ENCODE results near the gene PRIMPOL.
A peak's percentile ranks its signal among the peaks of the same experiment; 100 is the strongest.
"Not testable (repeated sequence)": the region's sequence is repeated elsewhere in the genome, so short reads cannot be mapped to it uniquely, and the experiment has no call there.

The PRIMPOL gene

DNA sequence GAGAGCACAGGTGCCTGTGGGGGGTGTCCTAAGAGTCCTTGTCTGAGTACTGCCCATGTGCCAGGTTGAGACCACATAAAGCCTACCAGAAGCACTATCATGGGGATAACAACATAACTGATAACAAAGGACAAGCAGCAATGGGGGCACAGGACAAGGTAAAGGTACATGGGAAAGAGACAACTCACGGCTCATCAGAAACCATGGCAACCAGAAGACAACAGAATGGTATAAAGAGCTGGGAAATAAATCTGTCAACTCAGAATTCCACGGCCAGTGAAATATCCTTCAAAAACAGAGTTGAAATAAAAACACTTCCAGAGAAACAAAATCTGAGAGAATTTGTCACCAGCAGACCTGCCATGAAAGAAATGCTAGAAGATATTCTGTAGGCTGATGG lies 64.3 kb downstream of the PRIMPOL start:
- DNase-seq (ENCODE audit: low spot score) = no peak

DNA sequence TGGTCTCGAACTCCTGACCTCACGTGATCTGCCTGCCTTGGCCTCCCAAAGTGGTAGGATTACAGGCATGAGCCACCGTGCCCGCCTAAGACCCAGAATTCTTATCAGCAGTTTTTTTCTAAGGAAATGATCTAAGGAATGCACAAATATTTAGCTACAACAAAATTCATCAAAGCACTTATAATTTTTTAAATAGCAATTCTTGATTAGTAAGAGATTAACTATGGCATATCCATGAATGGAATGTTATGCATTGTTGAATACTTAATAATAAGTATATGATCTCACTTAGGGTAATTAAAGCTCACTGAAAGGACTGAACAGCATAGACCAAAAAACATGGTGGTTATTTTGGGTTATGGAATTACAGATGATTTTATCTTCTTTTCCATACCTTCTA lies 66.0 kb downstream of the PRIMPOL start:
- no peak for DNase-seq (ENCODE audit: low spot score)

DNA sequence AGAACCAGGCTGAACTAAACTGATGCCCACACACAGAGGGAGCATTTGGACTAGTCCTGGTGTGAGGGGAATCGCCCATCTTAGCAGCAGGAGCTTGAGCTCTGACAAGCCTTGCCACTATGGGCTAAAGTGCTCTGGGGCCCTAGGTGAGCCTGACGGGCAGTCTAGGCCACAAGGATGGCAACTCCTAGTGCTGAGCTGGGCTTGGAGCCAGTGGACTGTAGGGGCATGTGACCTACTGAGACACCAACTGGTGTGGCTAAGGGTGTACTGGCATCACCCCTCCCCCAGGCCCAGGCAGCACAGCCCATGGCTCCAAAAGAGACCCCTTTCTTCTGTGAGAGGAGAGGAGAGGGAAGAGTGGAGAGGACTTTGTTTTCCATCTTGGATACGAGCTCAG lies 69.9 kb downstream of the PRIMPOL start:
- no peak for DNase-seq (ENCODE audit: low spot score)

DNA sequence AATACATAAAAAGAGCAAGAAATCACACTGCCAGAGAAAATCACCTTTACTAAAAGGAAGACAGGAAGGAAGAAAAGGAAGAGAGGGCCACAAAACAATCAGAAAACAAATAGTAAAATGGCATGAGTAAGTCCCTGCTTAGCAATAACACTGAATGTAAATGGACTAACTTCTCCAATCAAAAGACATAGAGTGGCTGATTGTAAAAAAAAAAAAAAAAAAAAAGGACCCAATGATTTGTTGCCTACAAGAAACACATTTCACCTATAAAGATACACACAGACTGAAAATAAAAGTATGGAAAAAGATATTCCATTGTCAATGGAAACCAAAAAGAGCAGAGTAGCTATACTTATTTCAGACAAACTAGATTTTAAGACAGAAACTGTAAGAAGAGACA lies 71.7 kb downstream of the PRIMPOL start:
- DNase-seq (ENCODE audit: low spot score) = no peak

DNA sequence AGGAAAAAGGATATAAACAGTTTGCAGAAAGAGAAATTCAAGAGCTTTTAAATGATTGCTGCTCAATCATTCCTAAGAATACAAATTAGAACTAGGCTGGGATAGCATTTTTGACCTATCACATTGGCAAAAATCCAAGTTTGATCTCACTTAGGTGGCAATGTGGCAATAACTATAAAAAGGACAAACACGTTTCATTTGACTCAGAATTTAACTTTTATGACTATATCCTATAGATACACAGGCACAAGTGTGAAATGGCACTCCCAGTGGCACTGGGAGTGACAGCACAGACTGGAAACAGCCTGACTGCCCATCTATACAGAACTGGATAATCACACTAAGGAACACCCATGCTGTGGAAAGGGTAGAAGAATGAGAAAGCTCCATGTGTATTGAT lies 73.3 kb downstream of the PRIMPOL start:
- peak; percentile 57 for DNase-seq (ENCODE audit: low spot score)

DNA sequence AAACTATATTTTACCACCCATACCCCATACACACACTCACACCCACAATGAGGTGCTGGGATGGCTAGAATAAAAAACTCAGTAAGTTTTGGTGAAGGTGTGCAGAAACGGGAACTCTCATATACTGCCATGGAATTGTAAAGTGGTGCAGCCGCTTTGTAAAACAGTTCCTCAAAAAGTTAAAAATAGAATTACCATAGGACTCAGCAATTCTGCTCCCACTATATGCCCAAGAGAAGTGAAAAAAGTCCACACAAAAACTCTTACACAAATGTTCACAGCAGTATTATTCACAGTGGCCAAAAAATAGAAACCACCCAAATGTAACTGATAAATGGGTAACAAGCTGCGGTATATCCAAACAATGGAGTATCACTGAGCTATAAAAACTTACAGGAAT lies 77.9 kb downstream of the PRIMPOL start:
- no peak for DNase-seq (ENCODE audit: low spot score)

DNA sequence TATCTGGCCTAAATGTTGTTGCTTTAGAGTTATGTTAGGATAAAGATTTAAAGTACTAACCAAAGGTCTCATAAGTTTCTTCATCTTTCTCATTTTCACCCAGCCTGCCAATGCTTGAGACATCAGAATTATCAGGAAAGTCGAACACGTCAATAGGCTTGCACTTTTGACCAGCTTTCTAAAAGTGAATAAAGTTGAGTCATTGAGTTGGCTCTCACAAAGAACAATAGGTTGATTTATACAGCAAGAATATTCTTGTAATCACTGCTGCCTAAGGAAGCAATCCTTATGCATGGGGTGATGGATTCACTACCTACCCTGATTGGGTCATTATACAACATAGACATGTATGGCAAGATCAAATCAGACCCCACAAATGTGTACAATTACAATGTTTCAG lies 79.3 kb downstream of the PRIMPOL start:
- DNase-seq (ENCODE audit: low spot score) = no peak

DNA sequence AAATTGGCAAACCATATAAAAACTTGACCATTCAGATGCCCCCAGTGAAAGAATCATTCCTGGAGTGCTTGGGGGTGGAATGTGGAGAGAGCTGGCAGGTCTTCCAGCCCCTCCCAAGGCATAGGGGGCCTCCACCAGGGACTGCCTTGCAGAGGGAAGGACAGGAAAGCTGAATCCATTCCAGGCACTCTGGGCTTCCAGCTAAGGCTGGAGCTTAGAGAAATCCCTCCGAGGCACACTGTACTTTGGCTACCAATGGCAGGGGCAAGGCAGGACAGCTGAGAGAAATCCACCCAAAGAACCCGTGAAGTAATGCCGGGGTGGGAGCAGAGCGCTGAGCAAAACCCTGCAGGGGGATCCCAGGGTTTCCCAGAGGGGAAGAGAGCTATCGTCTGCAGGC lies 80.4 kb downstream of the PRIMPOL start:
- DNase-seq (ENCODE audit: low spot score) = no peak

DNA sequence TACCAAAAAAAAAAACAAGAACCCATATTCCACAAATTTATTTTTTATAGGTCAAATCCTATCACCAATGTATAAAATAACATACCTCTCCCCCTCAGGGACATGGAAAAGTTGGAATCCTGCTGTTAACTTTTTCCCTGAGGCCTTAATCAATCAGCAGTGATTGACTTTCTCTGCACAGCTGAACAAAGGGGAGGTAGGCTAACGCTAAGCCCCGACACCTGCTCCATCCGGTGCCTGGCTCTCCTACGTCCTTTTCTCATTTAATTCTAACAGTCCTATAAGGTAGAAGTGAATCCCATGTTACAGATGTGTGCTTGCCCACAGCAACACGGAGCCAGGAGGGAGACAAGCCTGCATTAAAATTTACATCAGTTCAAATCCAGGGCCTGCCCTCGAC lies 81.5 kb downstream of the PRIMPOL start:
- no peak for DNase-seq (ENCODE audit: low spot score)

DNA sequence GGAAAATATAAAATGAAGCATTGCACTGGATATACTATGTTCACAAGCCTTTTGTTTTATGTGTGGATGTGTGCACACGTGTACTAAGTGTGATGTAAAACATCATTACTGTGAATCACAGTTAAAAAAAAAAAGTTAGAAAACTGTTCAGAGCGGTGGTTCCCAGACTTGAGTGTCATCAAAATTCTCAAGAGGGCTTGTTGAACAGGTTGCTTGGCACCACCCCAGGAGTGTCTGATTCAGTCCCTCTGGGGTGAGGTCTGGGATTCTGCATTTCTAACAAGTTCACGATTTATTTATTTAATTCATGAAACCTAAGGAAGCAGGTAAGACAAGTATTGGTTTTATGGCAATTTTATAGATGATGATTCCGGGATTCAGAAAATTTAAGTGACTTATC lies 82.6 kb downstream of the PRIMPOL start:
- DNase-seq (ENCODE audit: low spot score) = peak; percentile 26

DNA sequence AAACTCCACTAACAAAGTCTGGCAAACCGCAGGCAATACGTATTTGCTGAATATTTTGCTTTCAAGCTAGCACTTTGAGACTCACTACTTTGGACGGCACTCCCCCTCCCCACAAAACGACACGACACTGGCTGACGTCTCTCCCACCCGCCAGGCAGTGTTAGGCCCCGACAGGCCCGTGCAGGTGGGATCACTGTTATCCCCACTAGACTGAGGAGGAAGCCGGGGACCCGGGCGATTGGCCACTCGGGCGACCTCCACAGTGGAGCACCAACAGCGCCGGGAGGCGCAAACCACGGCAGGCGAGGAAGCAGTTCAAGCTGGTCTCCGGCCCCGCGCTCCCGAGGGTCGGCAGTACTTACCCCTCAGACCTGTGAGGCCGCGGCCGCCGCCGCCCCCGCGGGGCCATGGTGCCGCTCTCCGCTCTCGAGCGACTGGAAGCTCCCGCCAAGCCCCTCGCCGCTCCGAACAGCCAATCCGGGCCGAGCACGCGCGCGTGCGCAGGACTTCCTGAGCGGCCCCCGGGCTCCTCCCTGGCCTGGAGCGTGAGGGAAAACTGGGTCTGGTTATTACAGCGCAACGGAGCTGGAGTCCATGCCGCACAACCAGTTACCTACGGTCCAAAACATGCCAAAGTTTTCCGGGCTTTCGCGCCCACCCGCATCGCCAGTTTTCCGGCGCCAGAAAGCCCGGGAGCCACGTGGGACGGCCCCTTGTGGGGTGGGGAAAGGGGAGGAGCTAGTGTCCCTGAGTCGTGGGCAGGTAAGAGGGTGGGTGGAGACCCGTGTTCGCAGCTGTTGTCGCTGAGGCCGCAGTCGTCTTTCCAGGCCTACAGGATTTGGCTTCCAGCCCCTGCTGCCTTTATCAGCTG lies 84.4 kb downstream of the PRIMPOL start, which contains the start of gene CENPU:
Gene CENPU, minus strand, starts transcription at position 443 of the 871 bp plus-strand sequence. Its CDS starts 34 bp downstream, at position 409.
- DNase-seq (ENCODE audit: low spot score) = peak; percentile 91

DNA sequence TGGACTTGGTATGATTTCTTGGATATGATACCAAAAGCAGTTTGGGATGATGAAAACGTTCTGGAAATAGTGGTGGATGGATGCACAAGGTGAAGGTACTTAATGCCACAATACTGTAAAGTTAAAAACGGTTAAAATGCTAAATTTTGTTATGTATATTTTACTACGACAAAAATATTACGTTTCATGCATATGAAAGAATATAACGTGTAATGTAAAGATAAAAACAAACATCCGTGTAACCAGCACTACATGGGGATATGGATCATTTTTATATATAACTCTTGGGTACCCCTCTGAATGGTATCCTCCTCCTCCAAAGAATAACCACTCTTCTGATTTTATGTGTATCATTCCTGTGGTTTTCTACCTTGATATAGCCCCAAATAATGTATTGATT lies 85.2 kb downstream of the PRIMPOL start:
- no peak for DNase-seq (ENCODE audit: low spot score)

DNA sequence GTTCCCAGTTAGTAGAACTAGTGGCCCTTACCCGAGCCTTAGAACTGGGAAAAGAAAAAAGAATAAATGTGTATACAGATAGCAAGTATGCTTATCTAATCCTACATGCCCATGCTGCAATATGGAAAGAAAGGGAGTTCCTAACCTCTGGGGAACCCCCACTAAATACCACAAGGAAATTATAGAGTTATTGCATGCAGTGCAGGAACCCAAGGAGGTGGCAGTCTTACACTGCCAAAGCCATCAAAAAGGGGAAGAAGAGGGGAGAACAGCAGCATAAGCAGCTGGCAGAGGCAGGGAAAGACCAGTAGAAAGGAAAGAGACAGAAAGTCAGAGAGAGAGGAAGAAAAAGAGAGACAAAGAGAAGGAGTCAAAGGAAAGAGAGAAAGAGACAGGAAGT lies 90.0 kb downstream of the PRIMPOL start:
- not testable (repeated sequence) for DNase-seq (ENCODE audit: low spot score)

DNA sequence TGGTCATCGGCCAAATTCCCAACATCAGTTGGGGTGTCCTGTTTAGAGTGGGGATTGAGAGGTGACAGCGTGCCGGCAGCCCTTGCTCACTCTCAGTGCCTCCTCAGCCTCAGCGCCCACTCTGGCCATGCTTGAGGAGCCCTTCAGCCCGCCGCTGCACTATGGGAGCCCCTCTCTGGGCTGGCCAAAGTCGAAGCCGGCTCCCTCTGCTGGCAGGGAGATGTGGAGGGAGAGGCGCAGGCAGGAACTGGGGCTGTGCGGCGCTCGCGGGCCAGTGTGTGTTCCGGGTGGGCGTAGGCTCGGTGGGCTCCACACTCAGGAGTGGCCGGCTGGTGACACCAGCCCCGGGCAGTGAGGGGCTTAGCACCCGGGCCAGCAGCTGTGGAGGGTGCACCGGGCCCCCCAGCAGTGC lies 91.4 kb downstream of the PRIMPOL start:
- no peak for DNase-seq (ENCODE audit: low spot score)

DNA sequence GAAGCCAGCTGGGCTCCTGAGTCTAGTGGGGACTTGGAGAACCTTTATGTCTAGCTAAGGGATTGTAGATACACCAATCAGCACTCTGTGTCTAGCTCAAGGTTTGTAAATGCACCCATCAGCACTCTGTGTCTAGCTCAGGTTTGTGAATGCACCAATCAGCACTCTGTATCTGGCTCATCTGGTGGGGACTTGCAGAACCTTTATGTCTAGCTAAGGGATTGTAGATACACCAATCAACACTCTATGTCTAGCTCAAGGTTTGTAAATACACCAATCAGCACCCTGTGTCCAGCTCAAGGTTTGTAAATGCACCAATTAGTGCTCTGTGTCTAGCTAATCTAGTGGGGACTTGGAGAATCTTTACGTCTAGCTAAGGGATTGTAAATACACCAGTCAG lies 92.1 kb downstream of the PRIMPOL start:
- DNase-seq (ENCODE audit: low spot score) = not testable (repeated sequence)

DNA sequence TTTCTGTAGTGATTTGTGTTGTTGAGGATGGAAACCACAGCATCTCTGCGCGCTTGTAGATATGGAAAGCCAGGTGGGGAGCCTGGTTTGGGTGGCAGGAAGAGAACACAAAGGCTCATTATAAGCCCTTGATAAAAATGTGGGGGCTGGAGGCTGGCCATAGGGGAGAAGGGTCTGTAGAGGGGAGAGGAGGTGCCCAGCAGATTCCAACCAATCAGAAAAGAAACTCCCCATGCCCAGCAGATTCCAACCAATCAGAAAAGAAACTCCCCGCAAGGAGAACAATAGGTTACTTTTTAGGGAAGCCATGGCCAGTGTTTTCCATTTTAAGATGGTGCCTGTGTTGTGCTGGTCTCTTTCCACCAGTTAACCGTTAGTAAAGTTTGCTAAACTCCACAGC lies 94.1 kb downstream of the PRIMPOL start:
- no peak for DNase-seq (ENCODE audit: low spot score)

DNA sequence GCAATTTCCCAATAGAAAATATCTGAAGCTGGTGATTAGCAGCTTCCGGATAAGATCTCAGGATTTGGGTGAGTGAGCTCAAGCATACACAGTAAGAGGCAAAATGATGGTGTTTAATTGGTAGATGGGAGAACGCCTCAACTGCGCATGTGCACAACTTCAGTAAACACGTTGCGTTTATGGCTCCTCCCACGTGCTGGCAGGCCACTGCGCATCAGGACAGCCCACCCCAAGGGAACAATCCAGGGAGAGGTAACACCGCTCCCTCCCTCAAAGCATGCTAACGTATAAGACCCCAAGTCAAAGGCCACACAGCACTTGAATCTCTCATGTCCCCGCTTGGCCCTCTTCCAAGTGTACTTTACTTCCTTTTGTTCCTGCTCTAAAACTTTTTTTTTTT lies 94.7 kb downstream of the PRIMPOL start:
- no peak for DNase-seq (ENCODE audit: low spot score)

Data from hematopoietic multipotent progenitor cell treated with erythropoietin and hydrocortisone succinate and interleukin-3 and kit ligand, for 17 days (in vitro differentiated cells).